Ascending aorta (tissue), 2 donors: ENCODE measurements around the gene PAGE1. TPM values are rescaled to one million over a fixed set of nuclear protein-coding genes. Genes with fewer than 3 reads are reported as not detected.
"Not testable (repeated sequence)": the region's sequence is repeated elsewhere in the genome, so short reads cannot be mapped to it uniquely, and the experiment has no call there.

Experiments
- DNase-seq, 2 donors: peaks; one replicate each; pipeline ENCODE4 v3.0.0-alpha.2; 2019; ENCODE audit warnings: low spot score in 2 of 2
- H3K27ac ChIP-seq, 2 donors: fragments of 200-600 bp; sonication (generic); one replicate each; pipeline ENCODE4 v1.5.1; 2016 to 2017; ENCODE audit warnings: mild to moderate bottlenecking in 1 of 2
- H3K27me3 ChIP-seq: fragments of 200-600 bp; sonication (generic); one replicate; pipeline ENCODE4 v1.5.1; 2017
- H3K36me3 ChIP-seq, 2 donors: fragments of 200-600 bp; sonication (generic); one replicate each; pipeline ENCODE4 v1.5.1; 2016
- H3K4me1 ChIP-seq, 2 donors: fragments of 200-600 bp; sonication (generic); one replicate each; pipeline ENCODE4 v1.5.1; 2016 to 2017; ENCODE audit warnings: mild to moderate bottlenecking in 1 of 2
- H3K4me3 ChIP-seq, 2 donors: fragments of 200-600 bp; sonication (generic); one replicate each; pipeline ENCODE4 v1.5.1; 2016 to 2017; ENCODE audit warnings: mild to moderate bottlenecking in 1 of 2
- H3K9me3 ChIP-seq, 2 donors: fragments of 200-600 bp; sonication (generic); one replicate each; pipeline ENCODE4 v1.5.1; 2016
- intact Hi-C: fragments of 100-400 bp; cut with DNase I; formaldehyde crosslinking; loops from one replicate; pipeline ENCODE4 v1.15.1; 2023
- total RNA-seq: library from RNA; depleted of rRNA; stranded (reverse); fragments of >200 nt; gene quantifications from one replicate; pipeline ENCODE4 v1.1.0, GENCODE V29; 2016
- TF ChIP-seq, protein P1 (sequence below), 3 experiments: fragments of 200-600 bp in 2 of 3; fragments of 450-650 bp in 1 of 3; sonication (generic) in 2 of 3; IDR thresholded peaks; one replicate each; pipeline ENCODE4 v1.5.1; 2016 to 2019; ENCODE audit warnings: antibody characterized with exemption in 3 of 3, mild to moderate bottlenecking in 1 of 3, moderate library complexity in 1 of 3

PAGE1 gene
- total RNA-seq, 1 donor from 2014 or later = not detected

DNA sequence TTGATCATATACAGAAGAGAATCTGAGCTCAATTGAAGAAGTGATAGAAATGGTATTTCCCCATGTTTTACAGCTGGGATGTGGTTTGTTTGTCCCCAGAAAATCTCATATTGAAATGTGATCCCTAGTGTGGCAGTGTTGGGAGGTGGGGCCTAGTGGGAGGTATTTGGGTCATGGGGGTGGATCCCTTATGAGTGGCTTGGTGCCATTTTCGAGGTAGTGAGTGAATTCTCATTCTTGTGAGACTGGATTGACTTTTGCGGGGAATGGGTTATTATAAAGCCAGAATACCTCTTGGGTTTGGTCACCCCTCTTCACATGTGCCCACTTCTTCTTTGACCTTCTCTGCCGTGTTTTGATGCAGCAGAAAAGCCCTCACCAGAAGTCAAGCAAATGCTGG lies 29.6 kb upstream of the PAGE1 start:
- TF ChIP-seq, protein P1, sequence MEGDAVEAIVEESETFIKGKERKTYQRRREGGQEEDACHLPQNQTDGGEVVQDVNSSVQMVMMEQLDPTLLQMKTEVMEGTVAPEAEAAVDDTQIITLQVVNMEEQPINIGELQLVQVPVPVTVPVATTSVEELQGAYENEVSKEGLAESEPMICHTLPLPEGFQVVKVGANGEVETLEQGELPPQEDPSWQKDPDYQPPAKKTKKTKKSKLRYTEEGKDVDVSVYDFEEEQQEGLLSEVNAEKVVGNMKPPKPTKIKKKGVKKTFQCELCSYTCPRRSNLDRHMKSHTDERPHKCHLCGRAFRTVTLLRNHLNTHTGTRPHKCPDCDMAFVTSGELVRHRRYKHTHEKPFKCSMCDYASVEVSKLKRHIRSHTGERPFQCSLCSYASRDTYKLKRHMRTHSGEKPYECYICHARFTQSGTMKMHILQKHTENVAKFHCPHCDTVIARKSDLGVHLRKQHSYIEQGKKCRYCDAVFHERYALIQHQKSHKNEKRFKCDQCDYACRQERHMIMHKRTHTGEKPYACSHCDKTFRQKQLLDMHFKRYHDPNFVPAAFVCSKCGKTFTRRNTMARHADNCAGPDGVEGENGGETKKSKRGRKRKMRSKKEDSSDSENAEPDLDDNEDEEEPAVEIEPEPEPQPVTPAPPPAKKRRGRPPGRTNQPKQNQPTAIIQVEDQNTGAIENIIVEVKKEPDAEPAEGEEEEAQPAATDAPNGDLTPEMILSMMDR (IDR thresholded peaks at IDR 0.05) = no peak
- Histone ChIP-seq H3K27me3 (no peaks in the 10 kb centered on the region), H3K4me1 (no peaks in the 10 kb centered on the region), H3K27ac (no peak overlapping the region), H3K4me3 (no peak overlapping the region), H3K9me3 (no peaks in the 10 kb centered on the region), H3K36me3 (no peaks in the 10 kb centered on the region)
- intact Hi-C loops = no loop called here
- no peak for DNase-seq

DNA sequence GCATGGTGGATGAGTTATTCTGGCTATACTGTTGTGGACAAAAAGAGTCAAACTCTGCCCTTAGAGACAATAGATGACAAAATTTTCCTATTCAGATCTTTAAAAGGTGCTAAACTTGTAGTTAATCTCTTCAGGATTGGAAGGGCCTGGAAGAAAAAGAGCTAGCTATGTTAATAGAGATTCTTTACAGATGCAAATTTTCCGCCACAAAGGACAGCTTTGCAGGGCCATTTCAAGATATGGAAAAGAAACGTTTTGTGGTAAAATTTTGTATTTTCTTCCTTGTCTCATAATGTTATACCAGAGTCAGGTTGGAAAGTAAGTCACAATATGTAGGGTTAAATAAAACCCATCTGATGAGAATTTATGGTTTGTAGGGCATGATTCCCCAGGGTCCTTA lies 24.3 kb upstream of the PAGE1 start:
- H3K27ac ChIP-seq, H3K4me1 ChIP-seq, H3K27me3 ChIP-seq, DNase-seq, intact Hi-C loops, H3K4me3 ChIP-seq, H3K9me3 ChIP-seq, H3K36me3 ChIP-seq: not testable (repeated sequence)

DNA sequence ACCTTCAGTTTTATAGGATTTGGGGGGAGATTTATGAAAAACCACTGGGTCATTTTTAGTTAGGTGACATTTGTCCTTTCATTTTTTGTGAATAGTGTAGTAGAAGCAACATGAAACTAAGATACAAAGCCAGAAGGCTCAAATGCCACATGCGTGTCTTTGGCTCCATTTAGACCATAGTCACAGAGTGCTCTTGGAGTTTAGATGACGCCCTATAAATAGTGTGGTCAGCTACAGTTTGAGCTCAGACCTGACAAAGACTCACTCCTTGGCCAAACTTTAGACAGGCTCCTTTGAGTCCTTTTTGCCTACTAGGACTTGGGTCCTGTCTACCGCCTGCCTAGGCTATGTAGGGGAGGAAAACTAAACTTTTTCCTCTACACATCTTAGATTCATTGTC lies 16.8 kb upstream of the PAGE1 start:
- H3K4me1 ChIP-seq = no peaks in the 10 kb centered on the region

DNA sequence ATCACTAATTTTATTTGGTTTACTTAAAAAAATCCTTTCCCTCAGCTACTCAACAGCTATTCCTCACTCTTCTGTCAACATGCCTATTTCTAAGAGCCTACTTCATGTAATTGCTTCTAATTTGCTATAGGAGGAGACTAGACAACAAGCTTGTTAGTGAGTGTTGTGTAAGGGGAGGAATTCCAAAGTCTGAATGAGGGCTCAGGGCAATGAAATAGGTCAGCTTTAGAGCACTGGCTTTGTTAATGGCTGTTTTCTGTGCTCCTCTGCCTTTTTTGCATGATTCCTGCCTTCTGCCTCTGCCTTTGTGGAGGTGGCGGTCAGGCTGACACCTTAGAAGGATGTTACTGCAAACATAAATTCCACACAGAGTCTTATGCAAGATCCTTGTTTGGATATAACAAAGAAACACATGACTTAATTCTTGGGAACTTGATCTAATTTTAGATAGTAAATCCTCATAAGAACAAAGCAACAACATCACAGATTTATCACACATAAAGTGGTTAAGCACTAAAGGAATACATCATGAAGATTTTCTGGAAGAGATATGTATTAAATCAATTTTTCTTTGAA lies 15.0 kb upstream of the PAGE1 start:
- H3K4me1 ChIP-seq = no peaks in the 10 kb centered on the region
- no peak overlapping the region for H3K4me3 ChIP-seq
- no peaks in the 10 kb centered on the region for H3K27me3 ChIP-seq
- intact Hi-C loops = no loop called here
- no peaks in the 10 kb centered on the region for H3K36me3 ChIP-seq
- TF ChIP-seq, protein P1 (IDR thresholded peaks at IDR 0.05) = no peak
- no peak for DNase-seq
- H3K27ac ChIP-seq = no peak overlapping the region
- no peaks in the 10 kb centered on the region for H3K9me3 ChIP-seq

More for the DNA sequence above, 16.8 kb upstream of the PAGE1 start:
- Histone ChIP-seq H3K9me3 (no peaks in the 10 kb centered on the region), H3K27me3 (no peaks in the 10 kb centered on the region), H3K36me3 (no peaks in the 10 kb centered on the region), H3K4me3 (no peak overlapping the region), H3K27ac (no peak overlapping the region)
- DNase-seq = no peak
- TF ChIP-seq, protein P1 (IDR thresholded peaks at IDR 0.05) = no peak
- intact Hi-C loops = no loop called here

DNA sequence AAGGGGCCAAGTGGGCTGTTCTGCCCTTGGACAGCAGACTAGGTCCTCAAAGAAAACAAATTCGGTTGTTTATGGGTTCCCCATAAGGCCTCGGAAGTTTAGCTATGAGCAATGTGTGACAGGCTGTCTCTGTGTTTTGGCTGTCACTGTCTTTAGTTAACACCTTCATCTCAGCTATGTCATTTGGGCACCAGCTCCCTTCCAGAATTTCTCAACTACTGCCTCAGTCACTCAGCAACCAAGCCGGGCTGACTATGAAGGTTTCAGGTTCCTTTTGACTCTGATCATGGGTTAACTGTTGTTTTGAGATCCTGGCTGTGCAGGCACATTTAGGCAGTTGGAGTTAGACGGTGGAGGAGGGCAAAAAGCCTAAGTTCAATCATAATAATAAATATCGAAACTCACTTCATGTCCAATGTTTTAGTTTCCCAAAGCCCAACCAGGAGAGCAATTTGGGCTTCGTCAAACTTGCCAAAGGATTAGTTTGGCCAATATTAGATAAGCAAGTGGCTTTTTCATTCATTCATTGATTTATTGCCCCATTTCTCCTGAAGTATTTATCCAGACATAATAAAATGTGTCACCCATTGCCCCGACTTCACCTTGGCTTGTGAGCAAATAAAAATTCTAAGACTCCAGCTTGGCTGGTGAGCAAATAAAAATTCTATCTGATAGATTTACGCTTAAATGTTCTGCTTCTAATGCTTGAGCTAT lies 9.1 kb upstream of the PAGE1 start:
- no peak overlapping the region for H3K27ac ChIP-seq
- no peaks in the 10 kb centered on the region for H3K36me3 ChIP-seq
- H3K4me1 ChIP-seq = no peaks in the 10 kb centered on the region
- TF ChIP-seq, protein P1 (IDR thresholded peaks at IDR 0.05) = no peak
- H3K27me3 ChIP-seq = no peaks in the 10 kb centered on the region
- H3K4me3 ChIP-seq = no peak overlapping the region
- no peaks in the 10 kb centered on the region for H3K9me3 ChIP-seq
- intact Hi-C loops = no loop called here
- DNase-seq = no peak

DNA sequence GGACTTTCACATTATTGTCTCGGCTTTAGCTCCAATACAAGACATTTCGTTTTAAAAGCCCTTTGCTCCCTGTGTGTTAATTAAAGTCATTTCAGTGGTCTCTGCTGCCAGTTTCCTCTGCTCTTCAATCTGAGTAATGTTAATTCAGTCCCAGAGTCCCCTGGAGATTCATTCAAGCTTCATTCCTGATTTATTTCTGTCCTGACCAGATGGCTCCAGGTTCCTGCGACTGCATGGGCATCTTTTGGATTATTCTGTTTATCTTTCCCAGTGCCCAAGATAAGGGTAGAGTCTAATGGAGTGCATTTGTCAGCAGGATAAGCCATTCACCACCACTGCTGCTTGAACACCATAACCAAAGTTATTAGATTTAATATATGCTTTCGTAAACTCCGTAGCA lies 6.1 kb upstream of the PAGE1 start:
- no peaks in the 10 kb centered on the region for H3K27me3 ChIP-seq
- no peaks in the 10 kb centered on the region for H3K9me3 ChIP-seq
- no peak overlapping the region for H3K27ac ChIP-seq
- no peaks in the 10 kb centered on the region for H3K4me1 ChIP-seq
- no peak for DNase-seq
- no peak overlapping the region for H3K4me3 ChIP-seq
- no peaks in the 10 kb centered on the region for H3K36me3 ChIP-seq
- TF ChIP-seq, protein P1 (IDR thresholded peaks at IDR 0.05) = no peak
- intact Hi-C loops = no loop called here
